ENCODE measurements around the gene BCL2.

DNA sequence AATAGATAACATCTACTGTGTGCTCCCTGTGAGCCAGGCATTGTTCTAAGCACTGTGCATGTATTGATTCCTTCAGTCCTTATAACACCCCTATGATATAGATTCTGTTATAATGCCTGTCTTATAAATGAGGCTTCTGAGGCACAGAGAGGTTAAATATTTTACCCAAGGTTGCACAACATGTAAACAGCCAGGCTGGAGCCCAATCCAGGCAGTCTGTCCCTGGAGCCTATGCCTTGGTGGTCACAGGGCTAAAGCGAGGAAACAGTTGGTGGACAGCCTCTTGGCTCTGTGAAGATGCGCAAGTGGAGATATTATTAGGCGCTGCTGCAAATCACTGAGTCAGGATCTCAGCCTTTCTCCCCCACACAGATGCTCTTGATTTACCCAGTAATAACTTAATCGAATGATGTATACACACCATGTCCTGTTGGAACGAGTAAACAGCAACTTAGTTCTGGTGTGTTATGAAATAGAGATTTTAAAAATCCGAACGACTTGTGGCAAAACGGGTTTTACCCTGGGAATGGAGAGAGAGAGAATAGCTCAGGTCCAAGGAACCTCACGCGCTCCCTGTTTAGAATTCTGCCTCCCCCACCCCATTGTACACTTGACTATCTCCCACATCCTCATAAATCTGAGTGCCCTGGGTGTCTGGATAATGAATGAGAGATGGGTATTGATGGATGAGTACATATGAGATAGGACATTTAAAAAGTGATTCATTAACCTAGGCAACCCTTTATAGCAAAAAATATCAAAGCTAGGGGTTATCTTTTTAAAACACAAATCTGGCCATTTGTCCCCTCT is 231.9 kb downstream of the BCL2 start:
- no peak for TF ChIP-seq POLR2A (IDR thresholded peaks at IDR 0.05)
- TF ChIP-seq, protein P1, sequence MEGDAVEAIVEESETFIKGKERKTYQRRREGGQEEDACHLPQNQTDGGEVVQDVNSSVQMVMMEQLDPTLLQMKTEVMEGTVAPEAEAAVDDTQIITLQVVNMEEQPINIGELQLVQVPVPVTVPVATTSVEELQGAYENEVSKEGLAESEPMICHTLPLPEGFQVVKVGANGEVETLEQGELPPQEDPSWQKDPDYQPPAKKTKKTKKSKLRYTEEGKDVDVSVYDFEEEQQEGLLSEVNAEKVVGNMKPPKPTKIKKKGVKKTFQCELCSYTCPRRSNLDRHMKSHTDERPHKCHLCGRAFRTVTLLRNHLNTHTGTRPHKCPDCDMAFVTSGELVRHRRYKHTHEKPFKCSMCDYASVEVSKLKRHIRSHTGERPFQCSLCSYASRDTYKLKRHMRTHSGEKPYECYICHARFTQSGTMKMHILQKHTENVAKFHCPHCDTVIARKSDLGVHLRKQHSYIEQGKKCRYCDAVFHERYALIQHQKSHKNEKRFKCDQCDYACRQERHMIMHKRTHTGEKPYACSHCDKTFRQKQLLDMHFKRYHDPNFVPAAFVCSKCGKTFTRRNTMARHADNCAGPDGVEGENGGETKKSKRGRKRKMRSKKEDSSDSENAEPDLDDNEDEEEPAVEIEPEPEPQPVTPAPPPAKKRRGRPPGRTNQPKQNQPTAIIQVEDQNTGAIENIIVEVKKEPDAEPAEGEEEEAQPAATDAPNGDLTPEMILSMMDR (IDR thresholded peaks at IDR 0.05): no peak

Data from Peyer's patch (tissue), 4 donors.